ENCODE measurements around the gene AP3D1.

AP3D1 gene

GRCh38 chr19:2055931-2056836, 95.2 kb downstream of the AP3D1 start:
- DNase-seq (ENCODE audit: insufficient read length, low spot score): no peak
- no peak for FAIRE-seq
- TF ChIP-seq, protein P1, sequence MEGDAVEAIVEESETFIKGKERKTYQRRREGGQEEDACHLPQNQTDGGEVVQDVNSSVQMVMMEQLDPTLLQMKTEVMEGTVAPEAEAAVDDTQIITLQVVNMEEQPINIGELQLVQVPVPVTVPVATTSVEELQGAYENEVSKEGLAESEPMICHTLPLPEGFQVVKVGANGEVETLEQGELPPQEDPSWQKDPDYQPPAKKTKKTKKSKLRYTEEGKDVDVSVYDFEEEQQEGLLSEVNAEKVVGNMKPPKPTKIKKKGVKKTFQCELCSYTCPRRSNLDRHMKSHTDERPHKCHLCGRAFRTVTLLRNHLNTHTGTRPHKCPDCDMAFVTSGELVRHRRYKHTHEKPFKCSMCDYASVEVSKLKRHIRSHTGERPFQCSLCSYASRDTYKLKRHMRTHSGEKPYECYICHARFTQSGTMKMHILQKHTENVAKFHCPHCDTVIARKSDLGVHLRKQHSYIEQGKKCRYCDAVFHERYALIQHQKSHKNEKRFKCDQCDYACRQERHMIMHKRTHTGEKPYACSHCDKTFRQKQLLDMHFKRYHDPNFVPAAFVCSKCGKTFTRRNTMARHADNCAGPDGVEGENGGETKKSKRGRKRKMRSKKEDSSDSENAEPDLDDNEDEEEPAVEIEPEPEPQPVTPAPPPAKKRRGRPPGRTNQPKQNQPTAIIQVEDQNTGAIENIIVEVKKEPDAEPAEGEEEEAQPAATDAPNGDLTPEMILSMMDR (IDR thresholded peaks at IDR 0.05; ENCODE audit: insufficient read depth, missing control alignments): no peak

DNA sequence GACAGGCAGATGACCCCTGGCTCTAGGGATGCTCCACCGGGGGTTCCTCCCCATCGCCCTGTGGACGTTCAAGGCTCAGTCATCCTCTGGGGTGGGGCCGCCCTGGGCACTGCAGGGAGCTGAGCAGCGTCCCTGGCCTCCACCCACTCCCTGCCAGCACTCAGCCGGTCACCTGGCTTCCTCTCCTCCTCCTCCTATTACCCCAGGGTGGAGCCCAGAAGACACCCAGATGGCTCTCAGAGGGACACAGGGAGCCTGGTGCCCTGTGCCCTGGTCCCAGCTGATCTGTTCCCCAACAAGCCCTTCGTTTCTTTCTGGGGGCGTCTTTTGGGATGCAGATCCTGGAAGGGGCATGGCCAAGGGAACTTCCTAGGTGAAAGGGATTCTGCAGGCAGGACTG, 96.6 kb downstream of the AP3D1 start:
- TF ChIP-seq, protein P1 (IDR thresholded peaks at IDR 0.05; ENCODE audit: insufficient read depth, missing control alignments): no peak
- FAIRE-seq: no peak
- no peak for DNase-seq (ENCODE audit: insufficient read length, low spot score)

DNA sequence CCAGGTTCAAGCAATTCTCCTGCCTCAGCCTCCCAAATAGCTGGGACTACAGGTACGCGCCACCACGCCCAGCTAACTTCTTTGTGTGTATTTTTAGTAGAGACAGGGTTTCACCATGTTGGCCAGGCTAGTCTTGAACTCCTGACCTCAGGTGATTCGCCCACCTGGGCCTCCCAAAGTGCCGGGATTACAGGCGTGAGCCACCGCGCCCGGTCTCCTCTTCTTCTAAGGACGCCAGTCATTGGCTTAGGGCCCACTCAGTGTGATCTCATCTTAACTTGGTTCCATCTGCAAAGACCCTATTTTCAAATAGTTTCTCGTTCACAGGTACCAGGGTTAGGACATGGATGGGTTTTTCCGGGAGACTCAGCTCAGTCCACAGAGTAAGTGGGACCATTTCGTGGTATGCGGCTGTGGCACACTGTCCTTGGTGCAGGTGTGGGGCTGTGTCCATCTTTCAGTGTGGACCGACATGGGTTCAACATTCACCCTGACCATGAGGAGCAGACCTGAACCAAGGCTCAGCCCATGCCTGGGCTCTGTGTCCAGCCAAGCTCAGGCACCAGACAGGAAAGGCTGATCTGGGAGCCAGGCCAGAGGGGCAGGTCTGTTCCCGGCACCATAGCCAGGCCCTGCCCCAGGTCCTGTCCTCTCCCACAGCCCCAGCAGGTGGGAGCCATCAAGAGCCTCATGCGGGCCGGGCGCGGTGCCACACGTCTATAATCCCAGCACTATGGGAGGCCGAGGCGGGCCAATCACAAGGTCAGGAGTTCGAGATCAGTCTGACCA, 97.6 kb downstream of the AP3D1 start:
- FAIRE-seq: no peak
- TF ChIP-seq, protein P1 (IDR thresholded peaks at IDR 0.05; ENCODE audit: insufficient read depth, missing control alignments): no peak
- no peak for DNase-seq (ENCODE audit: insufficient read length, low spot score)

DNA sequence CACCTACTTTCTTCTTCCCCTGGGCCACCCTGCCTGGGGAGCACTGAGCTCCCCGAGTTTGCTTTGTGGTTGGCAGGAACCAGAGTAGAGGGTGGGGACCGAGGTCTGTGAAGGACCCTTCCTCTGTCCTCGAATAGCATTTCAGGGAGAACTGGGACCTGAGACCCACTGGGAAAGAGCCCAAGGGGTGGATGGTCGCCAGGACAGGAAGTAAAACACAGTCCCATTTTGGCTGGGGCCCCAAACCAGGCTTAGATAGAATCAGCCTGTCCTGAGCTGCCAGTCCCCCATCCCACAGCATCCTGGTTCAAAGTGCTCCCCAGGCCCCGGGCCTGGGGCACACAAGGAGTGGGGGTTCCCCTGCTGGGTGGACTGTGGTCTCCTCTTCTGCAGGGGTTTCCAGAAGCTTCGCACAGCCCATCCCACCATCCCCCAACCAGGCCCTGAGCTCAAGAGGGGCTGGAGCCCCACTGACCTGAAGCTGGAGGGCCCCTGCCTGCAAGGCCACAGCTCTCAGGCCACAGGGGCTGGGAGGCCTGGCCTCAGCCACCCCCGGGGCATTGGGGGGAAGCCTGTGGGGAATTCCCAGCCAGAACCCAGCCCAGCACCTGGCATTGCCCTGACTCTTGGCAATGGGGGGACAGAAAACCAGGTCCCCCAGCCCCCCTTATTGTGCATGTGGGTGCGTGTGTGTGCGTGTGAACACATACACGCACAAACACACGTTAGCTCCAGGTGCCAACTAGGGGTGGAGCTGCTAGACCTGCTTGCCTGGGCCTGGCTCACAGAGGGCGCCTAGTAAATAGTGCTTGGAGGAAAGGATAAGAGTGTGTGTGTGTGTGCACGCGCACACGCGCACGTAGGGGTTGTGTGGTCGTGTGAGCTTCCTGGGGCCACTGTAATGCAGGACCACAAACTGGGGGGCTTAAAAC, 99.3 kb downstream of the AP3D1 start:
- FAIRE-seq (no peak), DNase-seq (ENCODE audit: insufficient read length, low spot score) (no peak)
- TF ChIP-seq, protein P1 (IDR thresholded peaks at IDR 0.05; ENCODE audit: insufficient read depth, missing control alignments): no peak

DNA sequence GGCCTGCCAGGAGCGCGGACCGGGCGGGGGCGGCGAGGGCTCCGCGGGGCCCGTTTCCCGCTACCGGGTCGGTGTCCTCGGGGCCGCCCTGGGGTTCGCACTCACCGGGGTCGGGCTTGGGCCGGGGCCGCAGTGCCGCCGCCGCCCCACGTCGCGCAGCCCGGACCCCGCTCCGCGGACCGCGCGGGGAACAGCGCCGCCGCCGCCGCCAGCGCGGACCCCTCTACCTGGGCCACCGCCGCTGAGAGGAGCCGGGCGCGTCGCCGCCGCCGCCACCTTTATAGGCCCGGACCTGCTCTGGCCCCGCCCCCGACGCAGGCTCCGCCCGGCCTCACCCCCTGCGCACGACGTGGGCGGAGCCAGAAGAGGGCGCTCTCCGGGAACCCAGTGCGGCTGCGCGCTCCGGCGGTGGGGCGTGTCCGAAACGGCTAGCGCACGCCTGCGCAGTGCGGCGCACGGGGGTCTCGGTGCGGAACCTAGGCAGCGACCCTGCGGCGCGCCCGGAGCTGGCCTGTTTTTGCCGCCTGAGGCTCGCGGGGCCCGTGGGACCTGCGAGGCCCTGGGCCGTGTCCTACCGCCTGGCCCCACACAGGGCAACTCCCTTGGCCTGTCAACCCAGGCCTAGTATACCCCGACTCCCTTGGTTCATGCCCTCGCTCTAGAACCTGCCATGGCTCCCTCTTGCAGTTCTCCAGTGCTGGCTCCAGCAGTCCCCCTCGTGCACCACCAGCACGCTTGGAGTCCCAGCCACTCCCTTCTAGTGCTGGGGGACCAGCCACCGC, 100.2 kb downstream of the AP3D1 start, which contains the start of gene MKNK2:
MKNK2 (minus strand) TSS at position 254 of the 782 bp plus-strand sequence. CDS start 393 bp downstream, outside the sequence.
- TF ChIP-seq, protein P1 (IDR thresholded peaks at IDR 0.05; ENCODE audit: insufficient read depth, missing control alignments): peak; percentile 49
- FAIRE-seq (no peak), DNase-seq (ENCODE audit: insufficient read length, low spot score) (peak; percentile 90)
